Suppressor macrophage treated with lipopolysaccharide for 1 hour (primary cell): Measurements from ENCODE around the gene STC2.
"Not testable (repeated sequence)": the region's sequence is repeated elsewhere in the genome, so short reads cannot be mapped to it uniquely, and the experiment has no call there.

Source experiments
- DNase-seq, 3 donors: peaks; one replicate each; pipeline ENCODE4 v3.0.0-alpha.2; 2020 to 2022

STC2 gene

DNA sequence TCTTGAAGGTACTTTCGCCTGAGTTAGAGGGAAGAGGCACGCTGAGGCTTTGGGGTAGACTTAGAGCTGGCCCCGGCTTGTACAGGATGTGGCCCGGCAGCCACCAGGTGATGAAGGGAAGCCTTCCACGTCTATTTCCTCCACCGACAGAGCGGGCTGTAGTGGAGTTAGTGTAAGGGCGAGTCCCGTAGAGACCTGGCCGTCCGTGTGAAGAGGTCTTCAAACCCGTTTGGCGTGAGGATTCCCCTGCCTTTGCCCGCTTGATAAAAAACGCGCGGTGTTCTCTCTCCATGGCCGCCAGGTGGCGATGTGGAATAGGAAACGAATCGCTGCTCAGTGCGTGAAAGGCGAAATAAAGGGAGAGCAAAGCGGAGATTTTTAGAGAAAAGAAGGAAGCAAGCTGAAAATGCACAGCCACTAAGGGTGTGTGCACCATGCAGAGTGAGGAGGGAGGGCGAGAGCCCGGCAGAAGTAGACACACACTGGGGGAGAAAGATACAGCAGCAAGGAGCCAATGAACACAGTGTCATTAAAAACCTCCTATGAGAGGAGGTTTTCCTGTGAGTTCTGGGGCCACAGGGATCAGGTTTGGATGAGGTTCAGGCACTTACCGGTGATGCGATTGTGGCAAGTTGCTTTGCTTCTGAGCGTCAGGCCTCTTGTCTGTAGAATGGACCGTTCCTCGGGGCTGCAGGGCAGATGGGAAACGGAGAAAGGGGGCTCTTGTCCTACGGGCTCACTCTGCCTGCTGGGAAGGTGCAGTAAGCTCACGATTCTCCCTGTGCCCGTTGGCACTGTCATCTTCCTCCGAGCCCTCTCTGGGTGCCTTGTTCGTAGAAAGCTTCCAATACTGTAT, 34.2 kb downstream of the STC2 start:
- DNase-seq, result peak; percentile 74 to 87 (median 87)

DNA sequence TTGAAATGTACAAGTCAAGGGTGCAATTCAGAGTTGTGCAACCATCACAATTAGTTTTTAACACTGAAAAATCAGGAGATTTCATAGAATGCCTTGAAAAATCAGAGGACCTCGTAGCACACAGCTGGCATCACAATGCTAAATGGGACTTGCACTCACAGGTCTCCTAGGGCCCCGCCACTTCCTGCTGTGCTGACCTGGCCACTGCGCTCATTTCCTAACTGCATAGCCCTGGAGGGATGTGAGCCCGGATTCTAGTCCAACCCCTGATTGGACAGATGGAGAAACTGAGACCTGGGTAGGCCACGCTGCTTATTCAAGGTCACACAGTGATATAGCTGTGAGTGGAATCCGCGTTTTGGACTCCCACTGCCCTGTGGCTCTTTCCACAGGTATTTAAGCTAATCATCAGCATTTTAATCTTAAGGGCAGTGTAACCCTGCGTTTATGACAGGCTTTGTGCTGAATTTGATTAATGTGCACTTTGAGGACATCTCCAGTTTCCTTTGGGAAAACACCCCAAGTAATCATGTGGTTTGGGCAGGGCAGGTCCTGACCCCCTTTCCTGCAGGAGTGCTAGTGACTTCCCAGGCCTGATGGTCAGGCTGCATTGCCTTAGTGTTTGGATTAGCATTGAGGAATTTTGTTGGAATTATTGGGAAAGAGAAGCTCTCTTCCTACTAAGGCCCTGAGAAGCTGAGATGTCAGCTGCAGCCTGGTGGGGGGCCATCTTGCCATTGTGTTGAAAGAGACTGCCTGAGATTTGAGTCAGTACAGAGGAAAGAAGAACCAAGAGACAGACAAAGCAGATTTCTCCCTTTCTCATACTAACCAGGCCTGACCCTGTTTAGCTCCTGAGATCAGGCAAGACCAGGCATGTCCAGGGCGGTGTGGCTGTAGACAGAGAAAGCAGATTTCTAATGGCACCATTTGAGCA, 36.2 kb downstream of the STC2 start:
- DNase-seq, result no peak

DNA sequence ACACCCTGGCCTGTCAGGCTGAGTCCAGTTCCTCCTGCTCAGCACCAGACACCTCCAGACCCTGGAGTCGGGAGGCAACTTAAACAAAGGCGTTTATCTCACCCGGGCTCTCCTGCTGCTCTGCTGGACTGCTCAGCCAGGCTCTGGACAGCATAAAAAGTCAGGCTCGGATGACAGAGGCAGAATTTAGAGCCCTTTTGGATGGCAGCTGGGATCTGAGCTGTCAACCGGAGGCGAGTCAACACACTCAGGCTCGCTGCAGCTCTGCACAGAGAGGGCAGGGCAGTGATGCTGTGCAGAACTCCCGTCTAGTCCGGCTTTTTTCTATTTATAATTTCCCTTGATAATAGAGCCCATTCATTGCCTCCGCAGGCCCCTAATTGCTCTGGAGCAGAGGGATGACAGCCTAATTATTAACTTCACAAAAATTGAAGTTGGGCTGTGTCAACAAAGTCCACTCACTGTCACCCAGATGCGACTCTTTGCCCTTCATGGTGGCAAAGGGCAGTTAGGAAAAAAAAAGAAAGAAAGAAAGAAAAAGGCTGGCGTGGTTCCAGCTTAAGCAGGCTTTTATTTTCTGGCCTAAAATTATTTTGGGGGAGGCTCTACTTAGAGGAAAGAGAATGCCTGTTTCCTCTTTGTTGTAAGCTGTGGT, 37.6 kb downstream of the STC2 start:
- DNase-seq, result no peak

DNA sequence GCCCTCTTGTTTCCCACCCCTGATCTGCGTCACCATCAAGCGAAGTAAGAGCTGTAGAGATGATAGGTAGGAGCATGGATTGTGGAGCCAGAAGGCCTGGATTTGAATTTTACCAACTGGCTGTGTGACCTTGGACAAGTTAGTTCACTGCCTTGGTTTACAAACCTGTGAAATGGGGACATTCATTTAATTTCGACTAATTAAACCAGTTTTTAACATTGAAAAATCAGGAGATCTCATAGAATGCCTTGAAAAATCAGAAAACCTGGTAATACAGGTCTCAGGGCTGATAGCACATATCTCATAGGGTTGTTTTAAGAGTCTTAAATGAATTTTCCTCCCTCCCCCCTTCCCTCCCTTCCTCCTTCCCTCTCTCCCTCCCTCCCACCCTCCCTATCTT, 38.8 kb downstream of the STC2 start:
- DNase-seq, result no peak

DNA sequence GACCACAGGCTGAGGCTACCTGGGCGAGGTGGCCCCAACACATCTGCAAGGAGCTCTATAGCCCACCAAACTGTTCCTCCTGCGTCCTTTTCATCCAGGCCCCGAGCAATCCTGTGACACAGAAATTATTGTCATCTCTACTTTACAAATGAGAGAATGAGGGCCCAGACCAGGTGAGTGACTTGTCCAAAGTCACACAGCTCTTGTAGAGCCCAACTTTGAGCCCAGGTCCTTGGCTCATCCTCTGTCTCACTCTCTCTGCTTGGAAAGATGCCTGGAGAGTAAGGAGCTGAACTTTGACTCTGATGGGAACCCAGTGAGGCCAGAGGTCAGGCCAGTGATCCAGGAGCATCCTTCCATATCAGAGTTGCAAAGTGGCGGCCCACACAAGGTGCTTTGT, 39.6 kb downstream of the STC2 start:
- DNase-seq, result no peak

DNA sequence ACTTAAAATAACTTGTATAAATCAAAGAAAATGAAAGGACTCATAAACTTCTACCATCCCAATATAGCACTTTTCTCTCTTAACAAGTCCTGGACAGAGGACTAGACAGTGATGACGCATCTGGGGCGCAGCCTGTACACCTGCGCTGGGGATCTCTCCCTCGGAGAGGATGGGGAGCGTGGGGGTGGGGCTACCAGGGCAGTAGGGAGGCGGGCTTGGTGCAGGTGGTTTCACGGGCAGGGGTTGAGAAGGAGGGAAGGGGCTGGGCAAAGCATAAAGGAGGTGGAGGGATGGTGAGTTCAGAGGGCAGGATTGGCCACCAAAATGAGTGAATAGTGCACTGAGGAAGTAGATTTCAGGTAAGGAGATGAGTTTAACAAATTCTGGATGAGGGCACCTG, 41.1 kb downstream of the STC2 start:
- DNase-seq, result no peak

DNA sequence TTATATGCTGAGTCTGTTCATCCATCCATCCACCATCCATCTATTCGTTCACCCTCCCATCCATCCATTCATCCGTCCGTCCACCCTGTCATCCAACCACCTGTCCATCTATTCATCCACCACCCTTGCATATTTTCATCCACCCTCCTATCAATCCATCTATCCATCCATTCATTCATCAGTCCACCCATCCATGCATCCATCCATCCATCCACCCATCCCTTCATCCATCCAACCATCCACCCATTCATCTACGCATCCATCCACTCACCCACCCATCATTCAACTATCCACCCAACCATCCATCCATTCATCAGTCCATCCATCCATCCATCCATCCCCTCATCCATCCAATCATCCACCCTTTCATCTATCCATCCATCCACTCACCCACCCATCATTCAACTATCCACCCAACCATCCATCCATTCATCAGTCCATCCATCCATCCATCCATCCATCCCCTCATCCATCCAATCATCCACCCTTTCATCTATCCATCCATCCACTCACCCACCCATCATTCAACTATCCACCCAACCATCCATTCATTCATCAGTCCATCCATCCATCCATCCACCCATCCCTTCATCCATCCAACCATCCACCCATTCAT, 43.8 kb downstream of the STC2 start:
- DNase-seq, result not testable (repeated sequence)

DNA sequence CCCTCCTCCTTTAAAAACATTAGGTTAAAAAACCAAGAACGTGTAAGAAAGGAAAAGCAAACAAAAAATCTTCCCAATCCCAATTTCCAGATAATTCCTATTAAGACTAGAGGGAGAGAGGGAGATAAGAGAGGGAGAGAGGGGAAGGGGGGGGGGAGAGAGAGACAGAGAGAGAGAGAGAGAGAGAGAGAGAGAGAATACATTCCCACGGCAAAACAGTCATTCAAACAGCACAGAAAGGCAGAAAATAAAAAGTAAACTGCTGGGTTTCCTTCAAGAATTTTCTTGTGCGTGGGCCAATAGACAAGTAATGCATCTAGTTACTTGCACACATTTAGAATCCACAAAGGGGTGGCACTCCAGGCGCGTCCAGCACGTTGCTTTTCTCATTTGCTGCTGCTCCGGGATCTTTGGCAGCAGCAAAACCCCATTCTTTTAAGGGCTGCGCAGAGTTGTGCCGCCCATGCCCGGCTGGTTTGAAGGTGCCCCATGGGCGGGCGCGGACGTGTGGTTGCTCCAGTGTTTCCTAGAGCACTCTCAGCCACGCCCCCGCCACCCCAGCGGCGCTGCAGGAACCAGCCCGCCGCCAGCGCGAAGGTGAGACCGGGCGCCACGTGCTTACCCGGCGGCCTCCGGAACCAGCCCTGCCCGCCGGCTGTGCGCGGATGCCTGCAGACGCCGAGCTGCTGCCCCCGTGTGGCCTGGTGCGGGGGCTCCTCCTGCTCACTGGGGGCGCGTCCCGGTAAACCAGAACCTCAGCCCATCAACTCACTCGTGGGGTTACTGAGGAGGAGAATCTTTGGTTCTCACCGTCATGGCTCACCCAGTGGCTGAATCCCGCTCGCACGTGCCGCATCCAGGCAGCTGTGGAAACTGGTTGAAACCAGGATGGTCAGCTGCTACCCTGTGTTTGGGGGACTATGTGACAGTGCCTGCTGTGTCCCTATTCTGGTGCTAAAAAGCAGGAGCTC, 44.6 kb downstream of the STC2 start:
- peak; percentile 53 to 81 (median 67) for DNase-seq

DNA sequence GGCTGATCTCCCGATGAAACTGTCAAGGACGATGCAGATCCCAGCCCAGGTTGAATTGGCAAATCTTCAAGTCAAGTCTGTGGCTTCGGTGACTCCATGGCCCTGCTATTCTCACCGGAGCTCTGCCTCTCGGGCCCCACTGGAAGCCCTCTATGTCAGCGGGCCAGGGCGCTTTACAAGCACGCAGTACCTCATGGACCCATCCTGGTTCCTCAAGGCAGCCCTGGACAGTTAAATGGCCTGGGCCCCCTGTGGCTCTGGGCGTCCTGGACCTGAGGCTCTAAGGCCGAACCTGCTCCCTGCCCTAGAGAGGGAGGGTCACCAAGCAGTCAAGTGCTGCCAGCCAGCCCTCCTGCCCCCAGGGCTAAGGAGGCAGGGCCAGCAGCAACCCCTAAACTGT, 45.3 kb downstream of the STC2 start:
- no peak for DNase-seq

DNA sequence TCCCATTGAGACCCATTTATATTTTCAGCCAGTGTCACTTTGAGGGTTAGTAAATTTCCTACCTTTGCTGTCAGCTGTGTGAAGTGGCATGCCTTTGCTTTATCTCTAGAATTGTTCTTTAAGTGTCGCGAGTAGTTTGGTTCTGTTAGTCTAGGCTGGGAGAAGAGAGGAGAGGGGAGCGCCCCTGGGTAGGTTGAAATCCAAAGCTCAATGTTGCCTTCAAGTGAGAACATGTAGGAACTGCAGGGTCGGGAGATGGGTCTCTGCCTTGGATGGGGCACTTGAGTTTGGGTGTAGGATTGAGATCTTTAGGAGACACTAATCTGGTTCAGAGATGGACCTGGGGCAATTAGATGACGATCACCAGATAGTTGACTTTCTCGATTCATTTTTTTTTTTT, 46.3 kb downstream of the STC2 start:
- DNase-seq, result peak in 1 of 3 donors; percentile 14

DNA sequence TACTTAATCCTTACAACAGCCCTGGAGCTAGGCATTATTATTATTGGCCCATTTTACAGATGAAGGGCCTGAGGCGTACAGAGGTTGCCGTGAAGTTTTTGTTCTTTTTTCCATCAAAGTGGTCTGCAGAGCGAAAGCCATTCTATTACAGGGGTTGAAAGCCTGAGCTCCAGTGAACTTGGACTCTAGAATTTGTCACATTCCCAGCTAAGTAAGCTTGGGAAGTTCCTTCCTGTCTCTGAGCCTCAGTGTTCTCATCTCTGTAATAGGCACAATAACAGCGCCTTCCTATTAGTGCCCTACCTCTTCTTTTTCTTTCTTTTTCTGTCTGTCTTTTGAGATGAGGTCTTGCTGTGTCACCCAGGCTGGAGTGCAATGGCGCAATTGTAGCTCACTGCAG, 49.0 kb downstream of the STC2 start:
- no peak for DNase-seq

DNA sequence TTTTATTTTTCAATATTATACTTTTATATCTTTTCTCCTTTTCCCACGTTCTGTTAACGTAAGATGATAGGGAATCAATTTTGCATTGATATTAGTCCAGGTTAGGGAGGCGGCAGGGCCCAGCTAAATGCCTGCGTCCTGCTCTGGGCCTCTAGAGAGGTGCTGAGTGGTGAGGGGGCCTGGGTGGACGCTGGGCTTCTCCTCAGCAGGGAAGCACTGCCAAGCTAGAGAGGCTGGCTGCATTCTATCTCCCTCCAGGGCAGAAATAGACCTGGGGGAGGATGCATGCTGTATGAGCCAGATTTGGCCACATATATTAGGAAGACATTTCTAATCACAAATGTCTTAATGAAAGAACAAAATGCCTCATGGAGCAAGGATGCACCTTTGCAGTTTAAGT, 49.6 kb downstream of the STC2 start:
- DNase-seq, result no peak

DNA sequence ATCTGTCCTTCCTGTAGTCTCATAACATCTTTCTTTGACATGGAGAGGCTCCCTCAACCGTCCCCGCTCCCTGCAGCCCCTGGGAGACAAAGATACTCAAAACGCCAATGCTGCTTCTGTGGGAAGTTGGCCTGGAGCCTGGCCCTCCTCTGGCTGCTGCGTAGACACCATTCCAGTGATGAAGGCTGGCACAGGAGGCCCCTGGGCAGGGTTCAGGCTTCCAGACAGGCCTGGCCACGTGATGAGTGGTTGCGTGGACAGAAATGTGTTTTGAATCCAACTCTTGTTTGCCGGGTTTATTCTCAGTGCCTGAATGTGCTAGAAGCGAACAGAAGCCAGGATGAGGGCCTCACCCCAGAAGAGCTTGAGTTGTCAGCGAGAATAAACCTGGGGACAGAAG, 50.0 kb downstream of the STC2 start:
- DNase-seq, result no peak

DNA sequence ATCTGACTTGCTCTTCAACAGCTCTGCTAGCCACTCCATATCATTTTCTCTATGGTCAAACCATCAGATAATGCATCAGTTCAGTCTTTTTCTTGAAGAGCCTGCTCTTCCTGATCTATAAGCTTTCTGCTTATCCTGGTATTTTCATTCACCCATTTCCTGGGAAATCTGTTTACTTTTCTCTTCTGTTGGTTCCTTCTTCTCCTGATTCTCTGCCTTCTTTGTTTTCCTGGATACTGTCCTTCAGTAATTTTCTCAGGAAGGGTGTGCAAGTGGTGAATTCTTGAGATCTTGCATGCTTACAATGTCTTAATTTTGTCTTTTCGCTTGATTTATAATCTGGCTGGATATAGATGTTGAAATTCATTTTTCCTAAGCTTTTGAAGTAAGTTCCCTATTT, 53.4 kb downstream of the STC2 start:
- DNase-seq, result no peak

DNA sequence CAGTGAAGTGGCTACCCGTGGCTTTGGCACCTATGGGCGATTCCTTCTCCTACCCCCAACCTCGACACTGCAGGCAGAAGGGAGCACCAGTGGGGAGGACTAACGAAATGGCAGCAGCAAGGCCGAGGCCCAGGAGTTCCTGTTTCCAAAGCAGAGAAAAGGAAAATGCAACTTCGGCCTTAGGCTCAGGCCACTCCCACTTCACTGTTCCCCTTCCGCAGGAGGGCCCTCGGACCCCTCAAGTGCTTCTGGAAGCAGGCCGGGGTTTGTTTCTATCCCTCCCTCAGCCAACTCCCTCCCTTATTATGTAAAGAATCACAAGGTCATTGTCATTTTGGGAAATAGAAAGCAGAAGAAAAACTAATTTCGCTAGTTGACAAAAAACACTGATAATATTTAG, 56.8 kb downstream of the STC2 start:
- DNase-seq, result peak; percentile 68 to 81 (median 74)

DNA sequence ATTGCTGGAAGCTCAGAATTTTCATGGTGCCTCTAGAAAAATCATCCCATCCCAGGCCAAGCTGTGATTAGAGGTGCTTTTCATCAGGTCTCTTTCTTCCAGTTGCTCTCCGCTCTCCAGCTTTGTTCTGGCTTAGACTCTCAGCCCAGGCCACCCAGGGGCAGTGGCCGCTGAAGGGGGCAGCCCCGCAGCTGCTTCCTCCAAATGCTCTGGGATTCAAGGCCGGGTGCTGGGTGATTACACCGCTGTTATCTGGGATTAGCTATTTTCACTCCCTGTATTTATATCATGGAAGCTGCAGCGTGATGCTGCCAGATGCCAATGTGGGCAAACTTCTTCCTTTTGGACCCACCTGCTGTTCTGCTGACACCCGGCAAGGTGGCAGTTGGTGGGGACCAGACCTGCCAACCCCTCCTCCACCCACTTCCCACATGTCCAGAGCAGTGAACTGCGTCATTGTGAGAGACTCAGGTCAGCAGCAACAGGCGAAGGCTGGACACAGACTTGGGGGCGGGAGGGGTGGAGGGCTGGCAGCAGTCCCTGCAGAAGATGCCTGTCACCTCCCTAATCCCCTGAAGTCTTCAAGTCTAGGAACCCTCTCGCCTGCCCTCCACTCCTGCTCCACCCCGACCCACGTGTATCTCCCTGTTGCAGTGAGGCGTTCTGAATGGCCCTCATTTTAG, 59.3 kb downstream of the STC2 start:
- DNase-seq, result no peak

DNA sequence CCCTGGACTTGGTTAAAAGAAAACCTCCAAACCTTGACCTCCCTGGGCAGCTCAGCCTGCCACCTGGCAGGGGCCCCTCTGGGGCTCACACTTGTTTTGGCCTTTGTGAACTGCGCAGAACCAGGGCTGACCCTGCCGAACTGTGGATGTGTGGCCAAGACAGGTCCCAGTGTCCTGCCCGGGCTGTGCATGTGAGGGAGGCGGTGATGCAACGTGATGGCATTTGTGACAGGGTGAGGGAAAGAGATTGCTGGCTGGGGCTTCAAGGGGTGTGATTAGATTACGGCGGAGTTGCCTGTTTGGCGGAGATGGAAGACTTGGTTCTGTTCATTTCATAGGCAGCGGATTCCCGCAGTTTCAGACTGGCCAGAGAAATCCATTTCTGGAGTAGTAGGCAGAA, 62.8 kb downstream of the STC2 start:
- DNase-seq, result no peak
